Stomach (tissue), 4 donors: ENCODE data around the gene FRMD1.

Experiments used
- EP300 ChIP-seq: sonication (generic); formaldehyde crosslinking; IDR thresholded peaks from one replicate; pipeline ENCODE4 v1.6.1; 2017; ENCODE audit warnings: antibody characterized with exemption
- POLR2A ChIP-seq, 4 donors: fragments of 450-650 bp; IDR thresholded peaks; one replicate each; pipeline ENCODE4 v1.6.1; 2016; ENCODE audit warnings: antibody characterized with exemption in 4 of 4, control low read depth in 2 of 4, mild to moderate bottlenecking in 1 of 4, moderate library complexity in 1 of 4
- TF ChIP-seq, protein P1 (sequence below), 7 experiments: fragments of 450-650 bp in 4 of 7; fragments of 200-600 bp in 3 of 7; sonication (generic) in 3 of 7; IDR thresholded peaks; one replicate each; pipeline ENCODE4 v1.5.1; 2016 to 2019; ENCODE audit warnings: antibody characterized with exemption in 7 of 7, control low read depth in 2 of 7, mild to moderate bottlenecking in 1 of 7

GRCh38 chr6:168095716-168096250 lies 16.8 kb upstream of the FRMD1 start:
- TF ChIP-seq POLR2A (IDR thresholded peaks at IDR 0.05) (no peak), EP300 (no peak)
- TF ChIP-seq, protein P1, sequence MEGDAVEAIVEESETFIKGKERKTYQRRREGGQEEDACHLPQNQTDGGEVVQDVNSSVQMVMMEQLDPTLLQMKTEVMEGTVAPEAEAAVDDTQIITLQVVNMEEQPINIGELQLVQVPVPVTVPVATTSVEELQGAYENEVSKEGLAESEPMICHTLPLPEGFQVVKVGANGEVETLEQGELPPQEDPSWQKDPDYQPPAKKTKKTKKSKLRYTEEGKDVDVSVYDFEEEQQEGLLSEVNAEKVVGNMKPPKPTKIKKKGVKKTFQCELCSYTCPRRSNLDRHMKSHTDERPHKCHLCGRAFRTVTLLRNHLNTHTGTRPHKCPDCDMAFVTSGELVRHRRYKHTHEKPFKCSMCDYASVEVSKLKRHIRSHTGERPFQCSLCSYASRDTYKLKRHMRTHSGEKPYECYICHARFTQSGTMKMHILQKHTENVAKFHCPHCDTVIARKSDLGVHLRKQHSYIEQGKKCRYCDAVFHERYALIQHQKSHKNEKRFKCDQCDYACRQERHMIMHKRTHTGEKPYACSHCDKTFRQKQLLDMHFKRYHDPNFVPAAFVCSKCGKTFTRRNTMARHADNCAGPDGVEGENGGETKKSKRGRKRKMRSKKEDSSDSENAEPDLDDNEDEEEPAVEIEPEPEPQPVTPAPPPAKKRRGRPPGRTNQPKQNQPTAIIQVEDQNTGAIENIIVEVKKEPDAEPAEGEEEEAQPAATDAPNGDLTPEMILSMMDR (IDR thresholded peaks at IDR 0.05), result no peak
